WTC11 (cell line): Measurements from ENCODE around the gene ZFPL1. TPM values are rescaled to one million over a fixed set of nuclear protein-coding genes. Genes with fewer than 3 reads are reported as not detected.

Experiments used
- CBFB ChIP-seq: sonication (generic); formaldehyde crosslinking; IDR thresholded peaks from 2 replicates; pipeline ENCODE4 v1.8.1; 2022; ENCODE audit warnings: mild to moderate bottlenecking, low read depth, missing genetic modification reagents
- CREB1 ChIP-seq: sonication (generic); formaldehyde crosslinking; IDR thresholded peaks from 2 replicates; pipeline ENCODE4 v1.8.0; 2023; ENCODE audit warnings: mild to moderate bottlenecking, missing genetic modification reagents
- CREM ChIP-seq: sonication (generic); formaldehyde crosslinking; IDR thresholded peaks from 2 replicates; pipeline ENCODE4 v1.8.1; 2022; ENCODE audit warnings: mild to moderate bottlenecking, missing genetic modification reagents, moderate library complexity
- EMX1 ChIP-seq: fragments of 250-450 bp; sonication (Bioruptor Pico); IDR thresholded peaks from 2 replicates; pipeline ENCODE4 v1.8.0; 2021; ENCODE audit warnings: mild to moderate bottlenecking
- ETV6 ChIP-seq: sonication (generic); formaldehyde crosslinking; IDR thresholded peaks from 2 replicates; pipeline ENCODE4 v1.8.1; 2022; ENCODE audit warnings: mild to moderate bottlenecking, missing genetic modification reagents
- FOXK1 ChIP-seq: sonication (generic); formaldehyde crosslinking; IDR thresholded peaks from 2 replicates; pipeline ENCODE4 v1.8.0; 2022; ENCODE audit warnings: mild to moderate bottlenecking, moderate library complexity, missing genetic modification reagents
- JAZF1 ChIP-seq: fragments of 250-450 bp; sonication (Bioruptor Pico); IDR thresholded peaks from 2 replicates; pipeline ENCODE4 v1.9.0; 2021; ENCODE audit warnings: moderate library complexity, mild to moderate bottlenecking, inconsistent platforms
- MXD4 ChIP-seq: fragments of 250-450 bp; sonication (Bioruptor Pico); IDR thresholded peaks from 2 replicates; pipeline ENCODE4 v1.8.0; 2021; ENCODE audit warnings: mild to moderate bottlenecking, moderate library complexity, borderline replicate concordance
- MYBL2 ChIP-seq: sonication (generic); formaldehyde crosslinking; IDR thresholded peaks from 2 replicates; pipeline ENCODE4 v1.8.1; 2023; ENCODE audit warnings: mild to moderate bottlenecking, moderate library complexity, missing genetic modification reagents
- NFATC4 ChIP-seq: fragments of 250-450 bp; sonication (Bioruptor Pico); IDR thresholded peaks from 2 replicates; pipeline ENCODE4 v1.9.0; 2021; ENCODE audit warnings: mild to moderate bottlenecking
- NR1H2 ChIP-seq: sonication (generic); formaldehyde crosslinking; IDR thresholded peaks from 2 replicates; pipeline ENCODE4 v1.9.0; 2021; ENCODE audit warnings: mild to moderate bottlenecking, moderate library complexity, missing genetic modification reagents
- PRRX2 ChIP-seq: fragments of 250-450 bp; sonication (Bioruptor Pico); IDR thresholded peaks from 2 replicates; pipeline ENCODE4 v1.8.0; 2021; ENCODE audit warnings: mild to moderate bottlenecking
- RORB ChIP-seq: fragments of 250-450 bp; sonication (Bioruptor Pico); IDR thresholded peaks from 2 replicates; pipeline ENCODE4 v1.9.0; 2021; ENCODE audit warnings: mild to moderate bottlenecking
- SMAD3 ChIP-seq: sonication (generic); formaldehyde crosslinking; IDR thresholded peaks from 2 replicates; pipeline ENCODE4 v1.8.0; 2022; ENCODE audit warnings: missing genetic modification reagents, mild to moderate bottlenecking, borderline replicate concordance
- TCF7 ChIP-seq: sonication (generic); formaldehyde crosslinking; IDR thresholded peaks from 2 replicates; pipeline ENCODE4 v1.8.0; 2022; ENCODE audit warnings: mild to moderate bottlenecking, low read depth, missing genetic modification reagents, moderate library complexity
- TEAD1 ChIP-seq: sonication (generic); formaldehyde crosslinking; IDR thresholded peaks from 2 replicates; pipeline ENCODE4 v1.8.0; 2022; ENCODE audit warnings: mild to moderate bottlenecking, missing genetic modification reagents
- ZNF232 ChIP-seq: sonication (generic); formaldehyde crosslinking; IDR thresholded peaks from 2 replicates; pipeline ENCODE4 v1.8.0; 2022; ENCODE audit warnings: mild to moderate bottlenecking, missing genetic modification reagents
- ZNF416 ChIP-seq: fragments of 250-450 bp; sonication (Bioruptor Pico); IDR thresholded peaks from 2 replicates; pipeline ENCODE4 v1.9.0; 2021; ENCODE audit warnings: mild to moderate bottlenecking, inconsistent platforms
- ZNF671 ChIP-seq: fragments of 250-450 bp; sonication (Bioruptor Pico); IDR thresholded peaks from 2 replicates; pipeline ENCODE4 v1.8.0; 2021; ENCODE audit warnings: mild to moderate bottlenecking
- total RNA-seq: library from RNA; stranded (reverse); gene quantifications from 3 replicates; pipeline ENCODE4 v1.2.3, GENCODE V29; 2021
- TF ChIP-seq, protein P1 (sequence below): fragments of 250-450 bp; sonication (Bioruptor Pico); IDR thresholded peaks from 2 replicates; pipeline ENCODE4 v1.9.0; 2021; ENCODE audit warnings: mild to moderate bottlenecking
- TF ChIP-seq, protein P2 (sequence below): sonication (generic); formaldehyde crosslinking; IDR thresholded peaks from 2 replicates; pipeline ENCODE4 v1.8.1; 2023; ENCODE audit warnings: mild to moderate bottlenecking, missing genetic modification reagents
- TF ChIP-seq, protein P3 (sequence below): sonication (generic); formaldehyde crosslinking; IDR thresholded peaks from 2 replicates; pipeline ENCODE4 v1.8.1; 2022; ENCODE audit warnings: missing genetic modification reagents, borderline replicate concordance
- TF ChIP-seq, protein P4 (sequence below): sonication (generic); formaldehyde crosslinking; IDR thresholded peaks from 2 replicates; pipeline ENCODE4 v1.8.0; 2023; ENCODE audit warnings: missing genetic modification reagents
- TF ChIP-seq, protein P5 (sequence below): sonication (generic); formaldehyde crosslinking; IDR thresholded peaks from 2 replicates; pipeline ENCODE4 v1.8.1; 2022; ENCODE audit warnings: mild to moderate bottlenecking, missing genetic modification reagents, moderate library complexity, borderline replicate concordance
- TF ChIP-seq, protein P6 (sequence below): sonication (generic); formaldehyde crosslinking; IDR thresholded peaks from 2 replicates; pipeline ENCODE4 v1.8.1; 2023; ENCODE audit warnings: mild to moderate bottlenecking, missing genetic modification reagents
- TF ChIP-seq, protein P7 (sequence below): sonication (generic); formaldehyde crosslinking; IDR thresholded peaks from 2 replicates; pipeline ENCODE4 v1.8.0; 2022; ENCODE audit warnings: mild to moderate bottlenecking, missing genetic modification reagents

The ZFPL1 gene
- total RNA-seq, 1 experiment from 2014 or later = 33.8 TPM

DNA sequence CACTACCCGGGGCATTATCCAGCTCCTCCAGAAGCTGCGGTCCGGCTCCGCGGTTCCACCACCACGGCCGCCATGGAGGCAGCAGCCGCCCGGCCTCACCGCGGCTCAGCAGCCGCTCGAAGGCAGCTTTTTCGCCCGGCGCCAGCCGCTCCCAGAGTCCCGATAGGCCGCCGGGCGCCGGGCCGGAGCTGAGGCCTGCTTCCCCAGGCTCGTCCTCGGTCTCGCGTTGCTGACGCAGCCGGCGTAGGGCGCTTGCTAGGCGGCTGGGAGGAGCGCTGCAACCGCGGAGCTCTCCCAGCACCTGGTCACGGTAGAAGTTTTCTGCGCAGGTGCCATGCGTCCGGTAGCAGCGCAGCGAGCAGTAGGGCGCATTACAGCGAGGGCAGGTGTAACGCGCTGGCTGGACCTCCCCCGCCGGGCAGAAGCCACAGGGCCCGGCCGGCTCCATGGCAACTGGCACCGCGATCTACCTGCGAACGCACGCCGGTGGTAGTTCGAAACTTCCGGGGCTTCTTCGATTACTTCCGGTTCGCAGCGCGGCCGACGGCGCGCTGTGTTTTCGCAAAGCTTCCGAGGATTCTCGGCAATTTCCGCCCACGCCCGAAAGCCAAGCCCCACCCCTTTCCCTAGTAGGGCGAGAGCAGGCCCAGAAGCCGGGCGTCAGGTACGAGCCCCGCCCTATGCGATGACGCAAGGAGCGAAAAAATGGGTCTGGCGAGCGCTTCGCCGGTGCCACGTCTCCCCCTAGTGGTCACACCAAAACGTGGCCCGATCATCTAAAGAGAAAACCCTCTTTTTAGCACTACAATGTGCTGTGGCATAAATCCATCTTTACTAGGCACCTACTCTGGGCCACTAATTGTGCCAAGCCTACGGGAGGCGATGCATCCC lies 33.4 kb downstream of the ZFPL1 start, which contains the start of gene ZNHIT2 (continued):
- peak; percentile 78; the same call in 1 of the 2 replicates for TF ChIP-seq TEAD1 (CRISPR knock-in tag)
- TF ChIP-seq PRRX2 (CRISPR knock-in tag) = peak; percentile 84
- TF ChIP-seq, protein P1, sequence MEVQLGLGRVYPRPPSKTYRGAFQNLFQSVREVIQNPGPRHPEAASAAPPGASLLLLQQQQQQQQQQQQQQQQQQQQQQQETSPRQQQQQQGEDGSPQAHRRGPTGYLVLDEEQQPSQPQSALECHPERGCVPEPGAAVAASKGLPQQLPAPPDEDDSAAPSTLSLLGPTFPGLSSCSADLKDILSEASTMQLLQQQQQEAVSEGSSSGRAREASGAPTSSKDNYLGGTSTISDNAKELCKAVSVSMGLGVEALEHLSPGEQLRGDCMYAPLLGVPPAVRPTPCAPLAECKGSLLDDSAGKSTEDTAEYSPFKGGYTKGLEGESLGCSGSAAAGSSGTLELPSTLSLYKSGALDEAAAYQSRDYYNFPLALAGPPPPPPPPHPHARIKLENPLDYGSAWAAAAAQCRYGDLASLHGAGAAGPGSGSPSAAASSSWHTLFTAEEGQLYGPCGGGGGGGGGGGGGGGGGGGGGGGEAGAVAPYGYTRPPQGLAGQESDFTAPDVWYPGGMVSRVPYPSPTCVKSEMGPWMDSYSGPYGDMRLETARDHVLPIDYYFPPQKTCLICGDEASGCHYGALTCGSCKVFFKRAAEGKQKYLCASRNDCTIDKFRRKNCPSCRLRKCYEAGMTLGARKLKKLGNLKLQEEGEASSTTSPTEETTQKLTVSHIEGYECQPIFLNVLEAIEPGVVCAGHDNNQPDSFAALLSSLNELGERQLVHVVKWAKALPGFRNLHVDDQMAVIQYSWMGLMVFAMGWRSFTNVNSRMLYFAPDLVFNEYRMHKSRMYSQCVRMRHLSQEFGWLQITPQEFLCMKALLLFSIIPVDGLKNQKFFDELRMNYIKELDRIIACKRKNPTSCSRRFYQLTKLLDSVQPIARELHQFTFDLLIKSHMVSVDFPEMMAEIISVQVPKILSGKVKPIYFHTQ (CRISPR knock-in tag) = peak; percentile 79; the same call in 1 of the 2 replicates
- peak; percentile 30; the same call in 1 of the 2 replicates for TF ChIP-seq EMX1 (CRISPR knock-in tag)
- TF ChIP-seq, protein P2, sequence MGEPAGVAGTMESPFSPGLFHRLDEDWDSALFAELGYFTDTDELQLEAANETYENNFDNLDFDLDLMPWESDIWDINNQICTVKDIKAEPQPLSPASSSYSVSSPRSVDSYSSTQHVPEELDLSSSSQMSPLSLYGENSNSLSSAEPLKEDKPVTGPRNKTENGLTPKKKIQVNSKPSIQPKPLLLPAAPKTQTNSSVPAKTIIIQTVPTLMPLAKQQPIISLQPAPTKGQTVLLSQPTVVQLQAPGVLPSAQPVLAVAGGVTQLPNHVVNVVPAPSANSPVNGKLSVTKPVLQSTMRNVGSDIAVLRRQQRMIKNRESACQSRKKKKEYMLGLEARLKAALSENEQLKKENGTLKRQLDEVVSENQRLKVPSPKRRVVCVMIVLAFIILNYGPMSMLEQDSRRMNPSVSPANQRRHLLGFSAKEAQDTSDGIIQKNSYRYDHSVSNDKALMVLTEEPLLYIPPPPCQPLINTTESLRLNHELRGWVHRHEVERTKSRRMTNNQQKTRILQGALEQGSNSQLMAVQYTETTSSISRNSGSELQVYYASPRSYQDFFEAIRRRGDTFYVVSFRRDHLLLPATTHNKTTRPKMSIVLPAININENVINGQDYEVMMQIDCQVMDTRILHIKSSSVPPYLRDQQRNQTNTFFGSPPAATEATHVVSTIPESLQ (CRISPR knock-in tag) = no peak
- TF ChIP-seq, protein P3, sequence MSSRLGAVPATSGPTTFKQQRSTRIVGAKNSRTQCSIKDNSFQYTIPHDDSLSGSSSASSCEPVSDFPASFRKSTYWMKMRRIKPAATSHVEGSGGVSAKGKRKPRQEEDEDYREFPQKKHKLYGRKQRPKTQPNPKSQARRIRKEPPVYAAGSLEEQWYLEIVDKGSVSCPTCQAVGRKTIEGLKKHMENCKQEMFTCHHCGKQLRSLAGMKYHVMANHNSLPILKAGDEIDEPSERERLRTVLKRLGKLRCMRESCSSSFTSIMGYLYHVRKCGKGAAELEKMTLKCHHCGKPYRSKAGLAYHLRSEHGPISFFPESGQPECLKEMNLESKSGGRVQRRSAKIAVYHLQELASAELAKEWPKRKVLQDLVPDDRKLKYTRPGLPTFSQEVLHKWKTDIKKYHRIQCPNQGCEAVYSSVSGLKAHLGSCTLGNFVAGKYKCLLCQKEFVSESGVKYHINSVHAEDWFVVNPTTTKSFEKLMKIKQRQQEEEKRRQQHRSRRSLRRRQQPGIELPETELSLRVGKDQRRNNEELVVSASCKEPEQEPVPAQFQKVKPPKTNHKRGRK (CRISPR knock-in tag) = no peak
- no peak for TF ChIP-seq RORB (CRISPR knock-in tag)
- TF ChIP-seq CBFB (CRISPR knock-in tag) = 0 out of 2 replicates have a peak, but pooled peaks have one; percentile 64
- TF ChIP-seq ZNF416 (CRISPR knock-in tag) = peak; percentile 88; the same call in 1 of the 2 replicates
- TF ChIP-seq, protein P4, sequence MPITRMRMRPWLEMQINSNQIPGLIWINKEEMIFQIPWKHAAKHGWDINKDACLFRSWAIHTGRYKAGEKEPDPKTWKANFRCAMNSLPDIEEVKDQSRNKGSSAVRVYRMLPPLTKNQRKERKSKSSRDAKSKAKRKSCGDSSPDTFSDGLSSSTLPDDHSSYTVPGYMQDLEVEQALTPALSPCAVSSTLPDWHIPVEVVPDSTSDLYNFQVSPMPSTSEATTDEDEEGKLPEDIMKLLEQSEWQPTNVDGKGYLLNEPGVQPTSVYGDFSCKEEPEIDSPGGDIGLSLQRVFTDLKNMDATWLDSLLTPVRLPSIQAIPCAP (CRISPR knock-in tag) = peak; percentile 72
- no peak for TF ChIP-seq CREB1
- peak; percentile 87 for TF ChIP-seq NFATC4 (CRISPR knock-in tag)
- TF ChIP-seq, protein P5, sequence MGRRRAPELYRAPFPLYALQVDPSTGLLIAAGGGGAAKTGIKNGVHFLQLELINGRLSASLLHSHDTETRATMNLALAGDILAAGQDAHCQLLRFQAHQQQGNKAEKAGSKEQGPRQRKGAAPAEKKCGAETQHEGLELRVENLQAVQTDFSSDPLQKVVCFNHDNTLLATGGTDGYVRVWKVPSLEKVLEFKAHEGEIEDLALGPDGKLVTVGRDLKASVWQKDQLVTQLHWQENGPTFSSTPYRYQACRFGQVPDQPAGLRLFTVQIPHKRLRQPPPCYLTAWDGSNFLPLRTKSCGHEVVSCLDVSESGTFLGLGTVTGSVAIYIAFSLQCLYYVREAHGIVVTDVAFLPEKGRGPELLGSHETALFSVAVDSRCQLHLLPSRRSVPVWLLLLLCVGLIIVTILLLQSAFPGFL (CRISPR knock-in tag) = 0 out of 2 replicates have a peak, but pooled peaks have one; percentile 39
- no peak for TF ChIP-seq NR1H2 (CRISPR knock-in tag)
- TF ChIP-seq ZNF232 (CRISPR knock-in tag) = 0 out of 2 replicates have a peak, but pooled peaks have one; percentile 21
- no peak for TF ChIP-seq JAZF1 (CRISPR knock-in tag)
- no peak for TF ChIP-seq MXD4
- TF ChIP-seq CREM (CRISPR knock-in tag) = peak; percentile 80; the same call in 1 of the 2 replicates
- no peak for TF ChIP-seq MYBL2 (CRISPR knock-in tag)
- TF ChIP-seq SMAD3 = no peak
- TF ChIP-seq ZNF671 (CRISPR knock-in tag) = peak; percentile 76; the same call in 1 of the 2 replicates
- TF ChIP-seq, protein P6, sequence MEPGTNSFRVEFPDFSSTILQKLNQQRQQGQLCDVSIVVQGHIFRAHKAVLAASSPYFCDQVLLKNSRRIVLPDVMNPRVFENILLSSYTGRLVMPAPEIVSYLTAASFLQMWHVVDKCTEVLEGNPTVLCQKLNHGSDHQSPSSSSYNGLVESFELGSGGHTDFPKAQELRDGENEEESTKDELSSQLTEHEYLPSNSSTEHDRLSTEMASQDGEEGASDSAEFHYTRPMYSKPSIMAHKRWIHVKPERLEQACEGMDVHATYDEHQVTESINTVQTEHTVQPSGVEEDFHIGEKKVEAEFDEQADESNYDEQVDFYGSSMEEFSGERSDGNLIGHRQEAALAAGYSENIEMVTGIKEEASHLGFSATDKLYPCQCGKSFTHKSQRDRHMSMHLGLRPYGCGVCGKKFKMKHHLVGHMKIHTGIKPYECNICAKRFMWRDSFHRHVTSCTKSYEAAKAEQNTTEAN (CRISPR knock-in tag) = no peak
- TF ChIP-seq ETV6 (CRISPR knock-in tag) = peak; percentile 81
- TF ChIP-seq, protein P7, sequence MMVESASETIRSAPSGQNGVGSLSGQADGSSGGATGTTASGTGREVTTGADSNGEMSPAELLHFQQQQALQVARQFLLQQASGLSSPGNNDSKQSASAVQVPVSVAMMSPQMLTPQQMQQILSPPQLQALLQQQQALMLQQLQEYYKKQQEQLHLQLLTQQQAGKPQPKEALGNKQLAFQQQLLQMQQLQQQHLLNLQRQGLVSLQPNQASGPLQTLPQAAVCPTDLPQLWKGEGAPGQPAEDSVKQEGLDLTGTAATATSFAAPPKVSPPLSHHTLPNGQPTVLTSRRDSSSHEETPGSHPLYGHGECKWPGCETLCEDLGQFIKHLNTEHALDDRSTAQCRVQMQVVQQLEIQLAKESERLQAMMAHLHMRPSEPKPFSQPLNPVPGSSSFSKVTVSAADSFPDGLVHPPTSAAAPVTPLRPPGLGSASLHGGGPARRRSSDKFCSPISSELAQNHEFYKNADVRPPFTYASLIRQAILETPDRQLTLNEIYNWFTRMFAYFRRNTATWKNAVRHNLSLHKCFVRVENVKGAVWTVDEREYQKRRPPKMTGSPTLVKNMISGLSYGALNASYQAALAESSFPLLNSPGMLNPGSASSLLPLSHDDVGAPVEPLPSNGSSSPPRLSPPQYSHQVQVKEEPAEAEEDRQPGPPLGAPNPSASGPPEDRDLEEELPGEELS = peak; percentile 91
- peak; percentile 94 for TF ChIP-seq FOXK1 (CRISPR knock-in tag)
- TF ChIP-seq TCF7 (CRISPR knock-in tag) = no peak
